CMK (cell line): Measurements from ENCODE around the gene ZNF423.

Experiments
- DNase-seq: peaks from one replicate; pipeline ENCODE4 v3.0.0-alpha.2; 2010; ENCODE audit warnings: low read depth

ZNF423 gene

GRCh38 chr16:49529411-49530045 lies 326.4 kb downstream of the ZNF423 start:
- no peak for DNase-seq

GRCh38 chr16:49528866-49529288 lies 327.0 kb downstream of the ZNF423 start:
- no peak for DNase-seq

GRCh38 chr16:49528060-49528865 lies 327.6 kb downstream of the ZNF423 start:
- no peak for DNase-seq

GRCh38 chr16:49527611-49528010 lies 328.3 kb downstream of the ZNF423 start:
- DNase-seq, result no peak

- DNase-seq, result no peak
Observed at GRCh38 chr16:49526860-49527365, 329.0 kb downstream of the ZNF423 start.

- DNase-seq, result no peak
Observed at GRCh38 chr16:49524947-49525315, 331.0 kb downstream of the ZNF423 start.

- no peak for DNase-seq
Observed at GRCh38 chr16:49524216-49524946, 331.5 kb downstream of the ZNF423 start.

GRCh38 chr16:49523435-49524159 lies 332.3 kb downstream of the ZNF423 start:
- no peak for DNase-seq

- DNase-seq, result no peak
Observed at GRCh38 chr16:49521734-49522325, 334.1 kb downstream of the ZNF423 start.

GRCh38 chr16:49520492-49521038 lies 335.3 kb downstream of the ZNF423 start:
- no peak for DNase-seq

GRCh38 chr16:49519741-49520140 lies 336.2 kb downstream of the ZNF423 start:
- DNase-seq, result no peak

- no peak for DNase-seq
Observed at GRCh38 chr16:49519008-49519656, 336.8 kb downstream of the ZNF423 start.

GRCh38 chr16:49516382-49517036 lies 339.4 kb downstream of the ZNF423 start:
- DNase-seq, result no peak

- no peak for DNase-seq
Observed at GRCh38 chr16:49515861-49516260, 340.1 kb downstream of the ZNF423 start.

- no peak for DNase-seq
Observed at GRCh38 chr16:49515016-49515565, 340.8 kb downstream of the ZNF423 start.

GRCh38 chr16:49514073-49514980 lies 341.6 kb downstream of the ZNF423 start:
- DNase-seq, result no peak

- DNase-seq, result no peak
Observed at GRCh38 chr16:49513040-49513439, 342.9 kb downstream of the ZNF423 start.

GRCh38 chr16:49510654-49511305 lies 345.1 kb downstream of the ZNF423 start:
- DNase-seq, result no peak
